Measurements from ENCODE around the gene SCUBE3.

GRCh38 chr6:35265523-35265922 lies 51.8 kb downstream of the SCUBE3 start:
- no peak for TF ChIP-seq CTCF (IDR thresholded peaks at IDR 0.05; ENCODE audit: poor library complexity, severe bottlenecking)
- no peak for TF ChIP-seq POLR2AphosphoS5 (IDR thresholded peaks at IDR 0.05)
- TF ChIP-seq, protein P1, sequence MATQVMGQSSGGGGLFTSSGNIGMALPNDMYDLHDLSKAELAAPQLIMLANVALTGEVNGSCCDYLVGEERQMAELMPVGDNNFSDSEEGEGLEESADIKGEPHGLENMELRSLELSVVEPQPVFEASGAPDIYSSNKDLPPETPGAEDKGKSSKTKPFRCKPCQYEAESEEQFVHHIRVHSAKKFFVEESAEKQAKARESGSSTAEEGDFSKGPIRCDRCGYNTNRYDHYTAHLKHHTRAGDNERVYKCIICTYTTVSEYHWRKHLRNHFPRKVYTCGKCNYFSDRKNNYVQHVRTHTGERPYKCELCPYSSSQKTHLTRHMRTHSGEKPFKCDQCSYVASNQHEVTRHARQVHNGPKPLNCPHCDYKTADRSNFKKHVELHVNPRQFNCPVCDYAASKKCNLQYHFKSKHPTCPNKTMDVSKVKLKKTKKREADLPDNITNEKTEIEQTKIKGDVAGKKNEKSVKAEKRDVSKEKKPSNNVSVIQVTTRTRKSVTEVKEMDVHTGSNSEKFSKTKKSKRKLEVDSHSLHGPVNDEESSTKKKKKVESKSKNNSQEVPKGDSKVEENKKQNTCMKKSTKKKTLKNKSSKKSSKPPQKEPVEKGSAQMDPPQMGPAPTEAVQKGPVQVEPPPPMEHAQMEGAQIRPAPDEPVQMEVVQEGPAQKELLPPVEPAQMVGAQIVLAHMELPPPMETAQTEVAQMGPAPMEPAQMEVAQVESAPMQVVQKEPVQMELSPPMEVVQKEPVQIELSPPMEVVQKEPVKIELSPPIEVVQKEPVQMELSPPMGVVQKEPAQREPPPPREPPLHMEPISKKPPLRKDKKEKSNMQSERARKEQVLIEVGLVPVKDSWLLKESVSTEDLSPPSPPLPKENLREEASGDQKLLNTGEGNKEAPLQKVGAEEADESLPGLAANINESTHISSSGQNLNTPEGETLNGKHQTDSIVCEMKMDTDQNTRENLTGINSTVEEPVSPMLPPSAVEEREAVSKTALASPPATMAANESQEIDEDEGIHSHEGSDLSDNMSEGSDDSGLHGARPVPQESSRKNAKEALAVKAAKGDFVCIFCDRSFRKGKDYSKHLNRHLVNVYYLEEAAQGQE (IDR thresholded peaks at IDR 0.05; ENCODE audit: borderline replicate concordance) = no peak
- no peak for TF ChIP-seq EZH2 (IDR thresholded peaks at IDR 0.05; ENCODE audit: borderline replicate concordance, insufficient read depth, low read length, poor library complexity, severe bottlenecking)
- TF ChIP-seq TAF1 (IDR thresholded peaks at IDR 0.05; ENCODE audit: low read depth) = no peak
- no peak for TF ChIP-seq SMC3 (conservative IDR thresholded peaks at IDR 0.05; ENCODE audit: poor library complexity)
- no peak for TF ChIP-seq RAD21 (conservative IDR thresholded peaks at IDR 0.05)
